GM19035 (cell line): Measurements from ENCODE around the gene TMEM128.
"Not testable (repeated sequence)": the region's sequence is repeated elsewhere in the genome, so short reads cannot be mapped to it uniquely, and the experiment has no call there.

Experiments
- ATAC-seq: cut with Tn5 transposase; IDR thresholded peaks from one replicate; pipeline ENCODE4 v1.9.1; 2021; ENCODE audit not compliant: unreplicated experiment

TMEM128 gene

GRCh38 chr4:4256799-4257198 lies 8.8 kb upstream of the TMEM128 start:
- no peak for ATAC-seq

GRCh38 chr4:4254666-4255065 lies 6.6 kb upstream of the TMEM128 start:
- ATAC-seq, result no peak

- ATAC-seq, result no peak
These were observed 6.2 kb upstream of the TMEM128 start for GRCh38 chr4:4254199-4254598.

- ATAC-seq, result no peak
These were observed 1.8 kb upstream of the TMEM128 start for GRCh38 chr4:4249866-4250265.

- ATAC-seq, result not testable (repeated sequence)
These were observed 1.3 kb upstream of the TMEM128 start for GRCh38 chr4:4249342-4249741.

GRCh38 chr4:4248885-4249203 lies 821 bp upstream of the TMEM128 start:
- no peak for ATAC-seq

GRCh38 chr4:4247696-4248028 lies 361 bp downstream of the TMEM128 start:
- ATAC-seq, result peak; percentile 41

- no peak for ATAC-seq
These were observed 2.9 kb downstream of the TMEM128 start for GRCh38 chr4:4245172-4245571.

- not testable (repeated sequence) for ATAC-seq
These were observed 8.5 kb downstream of the TMEM128 start for GRCh38 chr4:4239551-4239950.

- ATAC-seq, result no peak
These were observed 14.4 kb downstream of the TMEM128 start for GRCh38 chr4:4233610-4234009.

GRCh38 chr4:4228356-4228668 lies 19.7 kb downstream of the TMEM128 start:
- ATAC-seq, result no peak

GRCh38 chr4:4227510-4228355 lies 20.3 kb downstream of the TMEM128 start:
- no peak for ATAC-seq

GRCh38 chr4:4226606-4227438 lies 21.2 kb downstream of the TMEM128 start, which contains the start of gene OTOP1:
Gene OTOP1, minus strand, starts transcription at chr4:4226929. Its CDS starts 65 bp downstream, at chr4:4226864.
- no peak for ATAC-seq

GRCh38 chr4:4225915-4226605 lies 22.0 kb downstream of the TMEM128 start:
- no peak for ATAC-seq

- ATAC-seq, result no peak
These were observed 30.9 kb downstream of the TMEM128 start for GRCh38 chr4:4217113-4217512.

- ATAC-seq, result no peak
These were observed 31.4 kb downstream of the TMEM128 start for GRCh38 chr4:4216648-4217047.

GRCh38 chr4:4213674-4214073 lies 34.3 kb downstream of the TMEM128 start:
- ATAC-seq, result not testable (repeated sequence)

GRCh38 chr4:4206204-4206603 lies 41.8 kb downstream of the TMEM128 start:
- no peak for ATAC-seq

GRCh38 chr4:4204401-4204745 lies 43.6 kb downstream of the TMEM128 start:
- no peak for ATAC-seq

- no peak for ATAC-seq
These were observed 44.2 kb downstream of the TMEM128 start for GRCh38 chr4:4203688-4204400.

- ATAC-seq, result no peak
These were observed 45.5 kb downstream of the TMEM128 start for GRCh38 chr4:4202510-4202909.
